ENCODE results near the gene ADAD2. TPM values are rescaled to one million over a fixed set of nuclear protein-coding genes. Genes with fewer than 3 reads are reported as not detected.

Gene ADAD2
- total RNA-seq, 1 donor from 2014 or later = not detected

DNA sequence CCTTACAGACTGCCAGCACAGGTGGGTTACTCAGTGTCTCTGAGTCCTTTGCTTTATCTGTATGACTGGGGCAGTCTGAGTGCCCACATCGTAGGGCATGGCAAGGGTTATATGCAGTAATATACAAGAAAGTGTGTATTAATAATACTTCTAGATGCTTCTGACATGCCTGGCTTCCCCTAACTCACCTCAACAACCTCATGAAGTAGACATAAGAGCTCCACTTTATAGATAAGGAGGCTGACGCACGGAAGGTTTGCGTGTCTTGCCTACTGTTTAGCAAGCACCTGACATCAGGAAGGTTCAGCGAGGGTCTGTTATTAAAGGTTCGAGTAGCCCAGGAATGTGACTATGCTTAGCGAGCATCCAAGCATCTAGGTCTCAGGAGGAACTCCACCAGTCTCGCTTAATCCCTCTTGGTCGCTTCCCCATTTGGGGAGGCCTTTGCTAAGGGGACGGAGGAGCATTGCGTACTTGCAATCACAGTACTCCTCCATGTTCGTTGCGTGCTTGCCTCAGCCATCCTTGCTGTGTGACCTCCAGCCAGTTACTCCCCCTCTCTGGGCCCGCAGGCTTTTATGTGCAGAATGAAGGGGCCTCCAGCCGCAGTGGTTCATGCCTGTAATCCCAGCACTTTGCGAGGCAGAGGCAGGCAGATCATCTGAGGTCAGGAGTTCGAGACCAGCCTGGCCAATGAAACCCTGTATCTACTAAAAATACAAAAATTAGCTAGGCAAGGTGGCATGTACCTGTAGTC, 47.2 kb downstream of the ADAD2 start:
- Mint-ChIP-seq H3K4me1 (ENCODE audit: low read depth, unreplicated experiment) (peaks cover 26% of the 10 kb centered on the region), H3K27me3 (ENCODE audit: unreplicated experiment) (no peaks in the 10 kb centered on the region), H3K36me3 (ENCODE audit: unreplicated experiment) (no peaks in the 10 kb centered on the region), H3K4me3 (ENCODE audit: unreplicated experiment) (no peak overlapping the region), H3K9me3 (ENCODE audit: unreplicated experiment) (no peaks in the 10 kb centered on the region), H3K27ac (ENCODE audit: unreplicated experiment) (no peak overlapping the region)
- TF ChIP-seq, protein P1, sequence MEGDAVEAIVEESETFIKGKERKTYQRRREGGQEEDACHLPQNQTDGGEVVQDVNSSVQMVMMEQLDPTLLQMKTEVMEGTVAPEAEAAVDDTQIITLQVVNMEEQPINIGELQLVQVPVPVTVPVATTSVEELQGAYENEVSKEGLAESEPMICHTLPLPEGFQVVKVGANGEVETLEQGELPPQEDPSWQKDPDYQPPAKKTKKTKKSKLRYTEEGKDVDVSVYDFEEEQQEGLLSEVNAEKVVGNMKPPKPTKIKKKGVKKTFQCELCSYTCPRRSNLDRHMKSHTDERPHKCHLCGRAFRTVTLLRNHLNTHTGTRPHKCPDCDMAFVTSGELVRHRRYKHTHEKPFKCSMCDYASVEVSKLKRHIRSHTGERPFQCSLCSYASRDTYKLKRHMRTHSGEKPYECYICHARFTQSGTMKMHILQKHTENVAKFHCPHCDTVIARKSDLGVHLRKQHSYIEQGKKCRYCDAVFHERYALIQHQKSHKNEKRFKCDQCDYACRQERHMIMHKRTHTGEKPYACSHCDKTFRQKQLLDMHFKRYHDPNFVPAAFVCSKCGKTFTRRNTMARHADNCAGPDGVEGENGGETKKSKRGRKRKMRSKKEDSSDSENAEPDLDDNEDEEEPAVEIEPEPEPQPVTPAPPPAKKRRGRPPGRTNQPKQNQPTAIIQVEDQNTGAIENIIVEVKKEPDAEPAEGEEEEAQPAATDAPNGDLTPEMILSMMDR (IDR thresholded peaks at IDR 0.05; ENCODE audit: partially characterized antibody, unreplicated experiment) = no peak
- no peak for DNase-seq

DNA sequence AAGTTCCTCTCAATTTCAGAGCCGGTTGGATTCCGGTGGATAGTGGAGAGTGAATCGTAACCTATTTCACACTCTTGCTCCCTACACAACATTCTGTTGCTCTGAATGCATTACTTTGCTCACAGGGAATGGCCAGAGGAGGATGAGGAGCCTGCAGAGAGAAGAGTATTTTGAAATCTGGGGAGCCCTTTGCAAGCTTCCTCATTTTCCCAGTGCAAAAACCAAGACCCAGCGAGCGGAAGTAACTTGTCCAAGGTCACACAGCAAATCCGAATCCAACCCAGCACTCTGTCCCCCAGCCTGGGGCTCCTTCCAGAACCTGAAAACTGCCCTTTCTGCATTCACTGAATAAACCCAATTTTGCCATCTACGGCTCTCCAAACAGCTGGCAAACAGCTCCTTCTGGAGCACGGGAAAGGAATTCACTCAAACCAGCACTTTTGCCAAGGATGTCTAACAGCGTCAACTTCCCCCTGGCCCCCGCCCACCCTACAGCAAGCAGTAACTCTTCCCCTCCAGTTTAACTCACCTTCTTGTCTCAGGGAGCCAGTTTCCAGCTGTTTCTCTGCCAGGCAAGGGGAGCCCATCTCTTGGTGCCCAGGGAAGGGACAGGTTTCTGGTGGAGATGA, 48.3 kb downstream of the ADAD2 start:
- Mint-ChIP-seq H3K27ac (ENCODE audit: unreplicated experiment) (no peak overlapping the region), H3K4me1 (ENCODE audit: low read depth, unreplicated experiment) (peaks cover 26% of the 10 kb centered on the region), H3K9me3 (ENCODE audit: unreplicated experiment) (peaks cover 1% of the 10 kb centered on the region), H3K4me3 (ENCODE audit: unreplicated experiment) (no peak overlapping the region), H3K36me3 (ENCODE audit: unreplicated experiment) (peaks cover 1% of the 10 kb centered on the region), H3K27me3 (ENCODE audit: unreplicated experiment) (no peaks in the 10 kb centered on the region)
- TF ChIP-seq, protein P1 (IDR thresholded peaks at IDR 0.05; ENCODE audit: partially characterized antibody, unreplicated experiment) = no peak
- no peak for DNase-seq

DNA sequence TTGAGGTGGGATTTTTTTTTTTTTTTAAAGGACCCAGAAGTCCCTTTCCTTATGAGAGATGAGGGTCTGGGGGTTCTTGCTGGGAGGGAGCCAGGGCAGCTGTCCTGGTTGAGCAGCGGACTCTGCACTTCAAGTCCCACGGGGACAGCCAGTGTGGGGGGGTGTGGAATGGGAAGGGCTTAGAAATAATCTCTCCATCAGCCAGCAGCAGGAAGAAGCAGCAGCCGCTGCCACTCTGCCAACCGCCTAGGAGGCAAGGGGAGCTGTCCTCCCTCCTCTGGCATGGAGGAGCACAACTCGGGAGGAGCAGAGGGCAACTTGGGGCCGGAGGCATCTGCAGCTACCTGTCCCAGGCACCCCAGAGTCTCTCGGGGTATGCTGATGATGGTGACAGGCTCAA, 49.0 kb downstream of the ADAD2 start, which contains the start of gene KCNG4:
KCNG4 (minus strand) TSS at position 104 of the 400 bp plus-strand sequence. CDS start 2,527 bp downstream, outside the sequence.
- Mint-ChIP-seq H3K4me1 (ENCODE audit: low read depth, unreplicated experiment) (peaks cover 22% of the 10 kb centered on the region), H3K36me3 (ENCODE audit: unreplicated experiment) (peaks cover 4% of the 10 kb centered on the region), H3K9me3 (ENCODE audit: unreplicated experiment) (peaks cover 1% of the 10 kb centered on the region), H3K27ac (ENCODE audit: unreplicated experiment) (no peak within 1 kb of the TSS), H3K27me3 (ENCODE audit: unreplicated experiment) (no peaks in the 10 kb centered on the region), H3K4me3 (ENCODE audit: unreplicated experiment) (no peak within 1 kb of the TSS)
- TF ChIP-seq, protein P1 (IDR thresholded peaks at IDR 0.05; ENCODE audit: partially characterized antibody, unreplicated experiment) = no peak
- no peak for DNase-seq

DNA sequence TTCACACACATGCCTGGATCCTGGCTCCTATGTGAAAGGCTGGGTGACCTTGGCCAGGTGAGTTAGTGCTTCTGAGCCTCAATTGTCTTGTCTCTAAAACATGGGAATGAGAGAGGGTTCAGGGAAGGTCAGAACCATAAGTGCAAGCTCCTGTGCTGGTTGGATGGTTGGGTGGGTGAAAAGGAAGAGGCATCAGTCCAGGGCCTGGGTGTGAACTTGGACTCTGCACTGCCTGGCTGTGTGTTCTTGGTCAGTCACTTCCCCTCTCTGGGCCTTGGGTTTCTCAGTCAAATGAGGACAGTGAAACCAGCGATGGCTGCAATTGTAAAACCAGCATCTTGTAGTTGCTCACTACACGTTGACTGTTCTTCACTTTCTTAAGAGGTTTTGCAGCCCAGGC, 49.5 kb downstream of the ADAD2 start:
- H3K36me3 Mint-ChIP-seq (ENCODE audit: unreplicated experiment) = peaks cover 10% of the 10 kb centered on the region
- H3K4me3 Mint-ChIP-seq (ENCODE audit: unreplicated experiment) = no peak overlapping the region
- H3K27ac Mint-ChIP-seq (ENCODE audit: unreplicated experiment) = no peak overlapping the region
- TF ChIP-seq, protein P1 (IDR thresholded peaks at IDR 0.05; ENCODE audit: partially characterized antibody, unreplicated experiment) = no peak
- H3K4me1 Mint-ChIP-seq (ENCODE audit: low read depth, unreplicated experiment) = peaks cover 17% of the 10 kb centered on the region
- no peaks in the 10 kb centered on the region for H3K27me3 Mint-ChIP-seq (ENCODE audit: unreplicated experiment)
- DNase-seq = no peak
- H3K9me3 Mint-ChIP-seq (ENCODE audit: unreplicated experiment) = peaks cover 1% of the 10 kb centered on the region

DNA sequence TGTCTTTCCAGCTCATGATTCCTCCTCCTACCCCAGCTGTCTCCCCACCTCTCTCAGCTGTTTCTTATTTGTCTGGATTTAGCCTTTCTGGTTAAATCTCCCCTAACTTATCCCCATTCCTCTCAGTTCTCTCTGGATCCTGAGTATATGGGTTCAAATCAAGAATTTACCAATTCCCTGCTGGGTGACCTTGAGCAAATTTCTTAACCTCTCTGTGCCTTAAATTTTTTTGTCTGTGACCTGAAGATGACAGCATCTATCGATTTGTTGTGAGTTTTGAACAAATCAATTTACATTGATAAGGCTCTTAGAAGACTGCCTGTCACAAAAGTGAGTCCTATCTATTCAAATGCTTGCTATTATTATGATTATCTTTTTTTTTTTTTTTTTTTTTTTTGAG, 50.8 kb downstream of the ADAD2 start:
- Mint-ChIP-seq H3K4me3 (ENCODE audit: unreplicated experiment) (no peak overlapping the region), H3K36me3 (ENCODE audit: unreplicated experiment) (peaks cover 11% of the 10 kb centered on the region), H3K27me3 (ENCODE audit: unreplicated experiment) (peaks cover 4% of the 10 kb centered on the region), H3K4me1 (ENCODE audit: low read depth, unreplicated experiment) (peaks cover 24% of the 10 kb centered on the region), H3K27ac (ENCODE audit: unreplicated experiment) (no peak overlapping the region), H3K9me3 (ENCODE audit: unreplicated experiment) (peaks cover 3% of the 10 kb centered on the region)
- DNase-seq = no peak
- TF ChIP-seq, protein P1 (IDR thresholded peaks at IDR 0.05; ENCODE audit: partially characterized antibody, unreplicated experiment) = no peak

Data from glutamatergic neuron (in vitro differentiated cells).